ENCODE data around the gene PHF21A.

GRCh38 chr11:45933131-45933831, 188.0 kb downstream of the PHF21A start:
- TF ChIP-seq CTCF (IDR thresholded peaks at IDR 0.05; ENCODE audit: insufficient read depth, low read depth, low read length) = no peak
- no peak for TF ChIP-seq EZH2 (IDR thresholded peaks at IDR 0.05; ENCODE audit: insufficient read depth, low read length)

Measured in astrocyte (in vitro differentiated cells and primary cell).